Prostate gland (tissue), 2 donors: Measurements from ENCODE around the gene GPR61. TPM values are rescaled to one million over a fixed set of nuclear protein-coding genes. Genes with fewer than 3 reads are reported as not detected.

Experiments used
- DNase-seq: peaks from one replicate; pipeline ENCODE4 v3.0.0-alpha.2; 2019; ENCODE audit warnings: low spot score
- H3K27ac ChIP-seq, 2 donors: fragments of 200-600 bp; sonication (generic); 2 replicates each; pipeline ENCODE4 v1.5.1; 2017 to 2019
- H3K27me3 ChIP-seq: fragments of 200-600 bp; sonication (generic); replicated peaks from 2 replicates; pipeline ENCODE4 v1.5.1; 2019; ENCODE audit not compliant: insufficient read depth
- H3K36me3 ChIP-seq, 2 donors: fragments of 200-600 bp; sonication (generic); 1 replicate in 1 of 2; 2 replicates in 1 of 2; pipeline versions ENCODE4 v1.5.1 to v1.8.1; 2017 to 2019
- H3K4me1 ChIP-seq: fragments of 200-600 bp; sonication (generic); replicated peaks from 2 replicates; pipeline ENCODE4 v1.5.1; 2019
- H3K4me3 ChIP-seq, 2 donors: fragments of 200-600 bp; sonication (generic); 2 replicates each; pipeline ENCODE4 v1.5.1; 2017 to 2019
- H3K9me3 ChIP-seq: fragments of 200-600 bp; sonication (generic); 2 replicates; pipeline ENCODE4 v1.5.1; 2017
- POLR2A ChIP-seq: fragments of 450-650 bp; IDR thresholded peaks from one replicate; pipeline ENCODE4 v1.6.1; 2016; ENCODE audit warnings: antibody characterized with exemption, mild to moderate bottlenecking
- POLR2AphosphoS5 ChIP-seq: sonication (generic); formaldehyde crosslinking; IDR thresholded peaks from one replicate; pipeline ENCODE4 v1.6.1; 2017; ENCODE audit warnings: antibody characterized with exemption
- WGBS: methylation state at CpG from one replicate; pipeline ENCODE4 v1.1.5; 2018; 5-methylcytosine and 5-hydroxymethylcytosine counted together
- intact Hi-C: fragments of 100-400 bp; cut with DNase I; formaldehyde crosslinking; loops from one replicate; pipeline ENCODE4 v1.14.2; 2022
- total RNA-seq, 2 donors: library from RNA; depleted of rRNA; stranded (reverse); fragments of >200 nt; gene quantifications; one replicate each; pipeline ENCODE4 v1.1.0, GENCODE V29; 2016
- TF ChIP-seq, protein P1 (sequence below), 4 experiments: fragments of 200-600 bp in 2 of 4; fragments of 450-650 bp in 2 of 4; sonication (generic) in 2 of 4; IDR thresholded peaks; 1 replicate in 3 of 4; 2 replicates in 1 of 4; pipeline ENCODE4 v1.5.1; 2016 to 2019; ENCODE audit warnings: antibody characterized with exemption in 4 of 4, mild to moderate bottlenecking in 2 of 4, moderate library complexity in 2 of 4

The GPR61 gene
- total RNA-seq, 2 donors from 2014 or later = 1.2 TPM; not detected in 1

GRCh38 chr1:109538827-109539555, 681 bp upstream of the GPR61 start:
- H3K4me3 ChIP-seq = no peak overlapping the region
- intact Hi-C loops = loop anchor here (10.0 kb wide), 1 partner anchor 114 kb away; the partner anchor contains the start of gene PSMA5
- H3K36me3 ChIP-seq = no peaks in the 10 kb centered on the region
- no peaks in the 10 kb centered on the region for H3K27me3 ChIP-seq
- no peaks in the 10 kb centered on the region for H3K4me1 ChIP-seq
- H3K27ac ChIP-seq = no peak overlapping the region
- TF ChIP-seq POLR2AphosphoS5 = no peak
- no peak for TF ChIP-seq POLR2A
- TF ChIP-seq, protein P1, sequence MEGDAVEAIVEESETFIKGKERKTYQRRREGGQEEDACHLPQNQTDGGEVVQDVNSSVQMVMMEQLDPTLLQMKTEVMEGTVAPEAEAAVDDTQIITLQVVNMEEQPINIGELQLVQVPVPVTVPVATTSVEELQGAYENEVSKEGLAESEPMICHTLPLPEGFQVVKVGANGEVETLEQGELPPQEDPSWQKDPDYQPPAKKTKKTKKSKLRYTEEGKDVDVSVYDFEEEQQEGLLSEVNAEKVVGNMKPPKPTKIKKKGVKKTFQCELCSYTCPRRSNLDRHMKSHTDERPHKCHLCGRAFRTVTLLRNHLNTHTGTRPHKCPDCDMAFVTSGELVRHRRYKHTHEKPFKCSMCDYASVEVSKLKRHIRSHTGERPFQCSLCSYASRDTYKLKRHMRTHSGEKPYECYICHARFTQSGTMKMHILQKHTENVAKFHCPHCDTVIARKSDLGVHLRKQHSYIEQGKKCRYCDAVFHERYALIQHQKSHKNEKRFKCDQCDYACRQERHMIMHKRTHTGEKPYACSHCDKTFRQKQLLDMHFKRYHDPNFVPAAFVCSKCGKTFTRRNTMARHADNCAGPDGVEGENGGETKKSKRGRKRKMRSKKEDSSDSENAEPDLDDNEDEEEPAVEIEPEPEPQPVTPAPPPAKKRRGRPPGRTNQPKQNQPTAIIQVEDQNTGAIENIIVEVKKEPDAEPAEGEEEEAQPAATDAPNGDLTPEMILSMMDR (IDR thresholded peaks at IDR 0.05) = no peak
- H3K9me3 ChIP-seq = no peaks in the 10 kb centered on the region
- WGBS = 89% methylated on average over 9 of the region's 9 CpGs
- DNase-seq = no peak

DNA sequence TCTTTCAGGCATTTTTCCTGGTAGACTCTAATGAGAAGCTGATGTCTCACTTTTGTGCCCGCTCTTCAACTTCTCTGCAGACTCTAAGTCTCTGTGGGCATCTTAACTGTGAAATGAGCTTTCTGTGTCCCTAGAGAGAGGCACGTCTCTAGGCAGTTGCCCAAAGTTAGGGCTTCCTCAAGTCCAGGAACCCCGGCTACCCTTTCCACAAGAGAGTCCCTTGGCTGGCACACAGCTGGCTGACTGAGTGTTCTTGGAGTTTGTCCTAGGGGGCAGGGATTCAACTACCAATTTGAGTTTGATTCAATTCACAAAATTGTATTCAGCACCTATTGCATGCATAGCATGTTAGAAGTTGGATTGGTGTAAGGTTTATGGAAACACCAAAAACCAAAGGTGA, 1.4 kb downstream of the GPR61 start:
- no peaks in the 10 kb centered on the region for H3K27me3 ChIP-seq
- DNase-seq = no peak
- no peaks in the 10 kb centered on the region for H3K4me1 ChIP-seq
- H3K4me3 ChIP-seq = no peak overlapping the region
- H3K36me3 ChIP-seq = no peaks in the 10 kb centered on the region
- TF ChIP-seq, protein P1 (IDR thresholded peaks at IDR 0.05) = no peak
- TF ChIP-seq POLR2A (no peak), POLR2AphosphoS5 (no peak)
- no peaks in the 10 kb centered on the region for H3K9me3 ChIP-seq
- intact Hi-C loops = no loop called here
- WGBS = 85% methylated on average over 3 of the region's 3 CpGs
- no peak overlapping the region for H3K27ac ChIP-seq

DNA sequence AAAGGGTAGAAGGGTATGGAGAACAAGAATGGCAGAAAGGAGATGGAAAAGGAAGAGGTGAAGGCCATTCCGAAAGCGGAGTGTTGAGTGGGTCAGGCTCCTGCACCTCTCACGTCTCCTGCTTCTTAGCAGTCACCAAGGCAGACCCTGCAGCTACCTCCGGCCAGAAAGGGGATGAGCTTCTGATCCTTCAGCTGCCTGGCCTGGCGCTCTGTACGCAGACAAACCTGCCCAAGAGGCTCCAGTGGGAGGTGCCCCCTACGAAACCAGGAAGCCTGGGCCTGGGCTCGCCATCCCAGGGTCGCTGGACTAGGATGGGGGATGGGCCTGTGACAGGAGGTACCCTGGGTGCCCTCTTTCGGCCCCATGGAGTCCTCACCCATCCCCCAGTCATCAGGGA, 3.0 kb downstream of the GPR61 start:
- no peak overlapping the region for H3K27ac ChIP-seq
- H3K36me3 ChIP-seq = no peaks in the 10 kb centered on the region
- no peaks in the 10 kb centered on the region for H3K9me3 ChIP-seq
- no peaks in the 10 kb centered on the region for H3K27me3 ChIP-seq
- H3K4me3 ChIP-seq = no peak overlapping the region
- intact Hi-C loops = no loop called here
- DNase-seq = no peak
- TF ChIP-seq POLR2A = no peak
- no peak for TF ChIP-seq POLR2AphosphoS5
- TF ChIP-seq, protein P1 (IDR thresholded peaks at IDR 0.05) = no peak
- WGBS = 77% methylated on average over 10 of the region's 10 CpGs
- H3K4me1 ChIP-seq = no peaks in the 10 kb centered on the region

- intact Hi-C loops = no loop called here
- H3K27me3 ChIP-seq = no peaks in the 10 kb centered on the region
- TF ChIP-seq, protein P1 (IDR thresholded peaks at IDR 0.05) = no peak
- TF ChIP-seq POLR2A (no peak), POLR2AphosphoS5 (no peak)
- no peak for DNase-seq
- H3K27ac ChIP-seq = no peak overlapping the region
- H3K4me1 ChIP-seq = no peaks in the 10 kb centered on the region
- no peaks in the 10 kb centered on the region for H3K9me3 ChIP-seq
- H3K36me3 ChIP-seq = no peaks in the 10 kb centered on the region
- WGBS = 88% methylated on average over 24 of the region's 24 CpGs
- H3K4me3 ChIP-seq = no peak overlapping the region
Observed at GRCh38 chr1:109543283-109543987, 3.8 kb downstream of the GPR61 start.
